WTC11 (cell line): ENCODE data around the gene STRADA. TPM values are rescaled to one million over a fixed set of nuclear protein-coding genes. Genes with fewer than 3 reads are reported as not detected.
A peak's percentile ranks its signal among the peaks of the same experiment; 100 is the strongest.

Experiments
- ATAC-seq: fragments of 200-7000 bp; cut with Tn5 transposase; 2 replicates; pipeline ENCODE4 v1.10.0; 2021; ENCODE audit warnings: mild to moderate bottlenecking, moderate library complexity
- Bru-seq: library from RNA; stranded (reverse); fragments of 400-500 nt; gene quantifications from one replicate; lab custom pipeline; 2021; lab: Mats Ljungman, UMichigan
- CTCF ChIA-PET: fragments of 300-600 bp; sonication (Branson Sonifier 250); formaldehyde crosslinking; loops from one replicate; lab custom pipeline; 2021; ENCODE audit warnings: antibody characterized with exemption; lab: Charles Lee
- POLR2A ChIA-PET: fragments of 350-600 bp; sonication (Branson Sonifier 250); formaldehyde crosslinking; loops from one replicate; lab custom pipeline; 2021; ENCODE audit warnings: antibody characterized with exemption; lab: Charles Lee
- DNase-seq: peaks from one replicate; pipeline ENCODE4 v3.0.0; 2021; ENCODE audit warnings: low spot score
- H3K27ac Mint-ChIP-seq: 2 replicates; pipeline ENCODE4 v1.8.0; 2021; ENCODE audit warnings: mixed read lengths
- H3K27me3 Mint-ChIP-seq: 2 replicates; pipeline ENCODE4 v1.8.0; 2021; ENCODE audit warnings: low read depth, mild to moderate bottlenecking, moderate library complexity, mixed read lengths
- H3K36me3 Mint-ChIP-seq: 2 replicates; pipeline ENCODE4 v1.8.0; 2021; ENCODE audit warnings: mixed read lengths
- H3K4me1 Mint-ChIP-seq: 2 replicates; pipeline ENCODE4 v1.8.0; 2022; ENCODE audit warnings: mixed read lengths
- H3K4me3 Mint-ChIP-seq: 2 replicates; pipeline ENCODE4 v1.8.0; 2021; ENCODE audit warnings: mild to moderate bottlenecking, moderate library complexity, mixed read lengths
- H3K9me3 Mint-ChIP-seq: 2 replicates; pipeline ENCODE4 v1.8.0; 2021; ENCODE audit warnings: mixed read lengths
- CBFB ChIP-seq: sonication (generic); formaldehyde crosslinking; IDR thresholded peaks from 2 replicates; pipeline ENCODE4 v1.8.1; 2022; ENCODE audit warnings: mild to moderate bottlenecking, low read depth, missing genetic modification reagents
- EMX1 ChIP-seq: fragments of 250-450 bp; sonication (Bioruptor Pico); IDR thresholded peaks from 2 replicates; pipeline ENCODE4 v1.8.0; 2021; ENCODE audit warnings: mild to moderate bottlenecking
- ETV6 ChIP-seq: sonication (generic); formaldehyde crosslinking; IDR thresholded peaks from 2 replicates; pipeline ENCODE4 v1.8.1; 2022; ENCODE audit warnings: mild to moderate bottlenecking, missing genetic modification reagents
- FOXJ3 ChIP-seq: sonication (generic); formaldehyde crosslinking; IDR thresholded peaks from 2 replicates; pipeline ENCODE4 v1.9.0; 2021; ENCODE audit warnings: missing genetic modification reagents, mild to moderate bottlenecking, borderline replicate concordance
- FOXK1 ChIP-seq: sonication (generic); formaldehyde crosslinking; IDR thresholded peaks from 2 replicates; pipeline ENCODE4 v1.8.0; 2022; ENCODE audit warnings: mild to moderate bottlenecking, moderate library complexity, missing genetic modification reagents
- GABPB1 ChIP-seq: sonication (generic); formaldehyde crosslinking; IDR thresholded peaks from 2 replicates; pipeline ENCODE4 v1.8.1; 2023; ENCODE audit warnings: mild to moderate bottlenecking, missing genetic modification reagents
- GRHL2 ChIP-seq: fragments of 250-450 bp; sonication (Bioruptor Pico); IDR thresholded peaks from 2 replicates; pipeline ENCODE4 v1.8.0; 2022; ENCODE audit warnings: mild to moderate bottlenecking, moderate library complexity; ENCODE audit not compliant: insufficient replicate concordance, severe bottlenecking
- GTF2I ChIP-seq: fragments of 250-450 bp; sonication (Bioruptor Pico); conservative IDR thresholded peaks from 2 replicates; pipeline ENCODE4 v1.4.0; 2021; ENCODE audit warnings: mild to moderate bottlenecking
- HMGA2 ChIP-seq: fragments of 250-450 bp; sonication (Bioruptor Pico); IDR thresholded peaks from 2 replicates; pipeline ENCODE4 v1.4.0; 2021; ENCODE audit warnings: mild to moderate bottlenecking, moderate library complexity
- MXD4 ChIP-seq: fragments of 250-450 bp; sonication (Bioruptor Pico); IDR thresholded peaks from 2 replicates; pipeline ENCODE4 v1.8.0; 2021; ENCODE audit warnings: mild to moderate bottlenecking, moderate library complexity, borderline replicate concordance
- NFATC4 ChIP-seq: fragments of 250-450 bp; sonication (Bioruptor Pico); IDR thresholded peaks from 2 replicates; pipeline ENCODE4 v1.9.0; 2021; ENCODE audit warnings: mild to moderate bottlenecking
- OVOL2 ChIP-seq: fragments of 250-450 bp; sonication (Bioruptor Pico); IDR thresholded peaks from 2 replicates; pipeline ENCODE4 v1.9.0; 2021; ENCODE audit warnings: mild to moderate bottlenecking, borderline replicate concordance
- SMAD3 ChIP-seq: sonication (generic); formaldehyde crosslinking; IDR thresholded peaks from 2 replicates; pipeline ENCODE4 v1.8.0; 2022; ENCODE audit warnings: missing genetic modification reagents, mild to moderate bottlenecking, borderline replicate concordance
- SMAD4 ChIP-seq: sonication (generic); formaldehyde crosslinking; IDR thresholded peaks from 2 replicates; pipeline ENCODE4 v1.8.0; 2022; ENCODE audit warnings: mild to moderate bottlenecking, missing genetic modification reagents
- TEAD4 ChIP-seq: sonication (generic); formaldehyde crosslinking; IDR thresholded peaks from 2 replicates; pipeline ENCODE4 v1.8.0; 2022; ENCODE audit warnings: mild to moderate bottlenecking, missing genetic modification reagents
- ZNF121 ChIP-seq: sonication (generic); formaldehyde crosslinking; IDR thresholded peaks from 2 replicates; pipeline ENCODE4 v1.8.0; 2023; ENCODE audit warnings: missing genetic modification reagents
- ZNF138 ChIP-seq: sonication (generic); formaldehyde crosslinking; conservative IDR thresholded peaks from 2 replicates; pipeline ENCODE4 v1.8.1; 2022; ENCODE audit warnings: mild to moderate bottlenecking, moderate library complexity, missing genetic modification reagents
- long read RNA-seq, 3 experiments: library from RNA in 1 of 3; library from capped mRNA in 1 of 3; library from polyadenylated mRNA in 1 of 3; unstranded in 2 of 3; stranded (forward) in 1 of 3; transcript quantifications; one replicate each; pipeline ENCODE4 v2.0.0, GENCODE V29; 2021
- total RNA-seq: library from RNA; stranded (reverse); gene quantifications from 3 replicates; pipeline ENCODE4 v1.2.3, GENCODE V29; 2021
- TF ChIP-seq, protein P1 (sequence below): fragments of 250-450 bp; sonication (Bioruptor Pico); IDR thresholded peaks from 2 replicates; pipeline ENCODE4 v1.9.0; 2021; ENCODE audit warnings: mild to moderate bottlenecking, borderline replicate concordance
- TF ChIP-seq, protein P2 (sequence below): sonication (generic); formaldehyde crosslinking; IDR thresholded peaks from 2 replicates; pipeline ENCODE4 v1.8.1; 2023; ENCODE audit warnings: mild to moderate bottlenecking, missing genetic modification reagents, moderate library complexity
- TF ChIP-seq, protein P3 (sequence below): fragments of 250-450 bp; sonication (Bioruptor Pico); conservative IDR thresholded peaks from 2 replicates; pipeline ENCODE4 v1.9.0; 2021; ENCODE audit warnings: mild to moderate bottlenecking
- TF ChIP-seq, protein P4 (sequence below): sonication (generic); formaldehyde crosslinking; IDR thresholded peaks from 2 replicates; pipeline ENCODE4 v1.8.1; 2023; ENCODE audit warnings: mild to moderate bottlenecking, missing genetic modification reagents, moderate library complexity
- TF ChIP-seq, protein P5 (sequence below): sonication (generic); formaldehyde crosslinking; IDR thresholded peaks from 2 replicates; pipeline ENCODE4 v1.8.1; 2022; ENCODE audit warnings: mild to moderate bottlenecking, missing genetic modification reagents, moderate library complexity, borderline replicate concordance
- TF ChIP-seq, protein P6 (sequence below): fragments of 250-450 bp; sonication (Bioruptor Pico); IDR thresholded peaks from 2 replicates; pipeline ENCODE4 v2.1.2; 2022; ENCODE audit warnings: mild to moderate bottlenecking, moderate library complexity

The STRADA gene, protein sequence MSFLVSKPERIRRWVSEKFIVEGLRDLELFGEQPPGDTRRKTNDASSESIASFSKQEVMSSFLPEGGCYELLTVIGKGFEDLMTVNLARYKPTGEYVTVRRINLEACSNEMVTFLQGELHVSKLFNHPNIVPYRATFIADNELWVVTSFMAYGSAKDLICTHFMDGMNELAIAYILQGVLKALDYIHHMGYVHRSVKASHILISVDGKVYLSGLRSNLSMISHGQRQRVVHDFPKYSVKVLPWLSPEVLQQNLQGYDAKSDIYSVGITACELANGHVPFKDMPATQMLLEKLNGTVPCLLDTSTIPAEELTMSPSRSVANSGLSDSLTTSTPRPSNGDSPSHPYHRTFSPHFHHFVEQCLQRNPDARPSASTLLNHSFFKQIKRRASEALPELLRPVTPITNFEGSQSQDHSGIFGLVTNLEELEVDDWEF
- total RNA-seq (36.6 to 43.1 TPM (median 41.2 TPM) in 3 replicates), Bru-seq, nascent RNA (percentile 51 among the genes with signal in this experiment)
- long read RNA-seq, experiment 1, transcript STRADA-203 (12 exons, 2,209 nt), result minor isoform, 12 of 107 reads
- long read RNA-seq, experiment 1, transcript STRADA-241 (11 exons, 2,130 nt), result major isoform, 18 of 107 reads
- long read RNA-seq, experiment 1, transcript STRADA-230 (12 exons, 2,140 nt), result minor isoform, 7 of 107 reads
- long read RNA-seq, experiment 1, transcript STRADA-231 (11 exons, 2,153 nt), result minor isoform, 14 of 107 reads
- long read RNA-seq, experiment 1, partial matches to known transcripts, result 16 of 107 reads
- long read RNA-seq, experiment 1, other reads (novel, unspliced or antisense), result 32 of 107 reads
- long read RNA-seq, experiment 2, transcript STRADA-222 (1 exons, 3,685 nt), result major isoform, 6 of 31 reads
- long read RNA-seq, experiment 2, partial matches to known transcripts, result 5 of 31 reads
- long read RNA-seq, experiment 2, other reads (novel, unspliced or antisense), result 11 of 31 reads
- long read RNA-seq, experiment 3, transcript STRADA-231 (11 exons, 2,153 nt), result major isoform, 5 of 22 reads
- long read RNA-seq, experiment 3, partial matches to known transcripts, result 3 of 22 reads
- long read RNA-seq, experiment 3, other reads (novel, unspliced or antisense), result 5 of 22 reads

DNA sequence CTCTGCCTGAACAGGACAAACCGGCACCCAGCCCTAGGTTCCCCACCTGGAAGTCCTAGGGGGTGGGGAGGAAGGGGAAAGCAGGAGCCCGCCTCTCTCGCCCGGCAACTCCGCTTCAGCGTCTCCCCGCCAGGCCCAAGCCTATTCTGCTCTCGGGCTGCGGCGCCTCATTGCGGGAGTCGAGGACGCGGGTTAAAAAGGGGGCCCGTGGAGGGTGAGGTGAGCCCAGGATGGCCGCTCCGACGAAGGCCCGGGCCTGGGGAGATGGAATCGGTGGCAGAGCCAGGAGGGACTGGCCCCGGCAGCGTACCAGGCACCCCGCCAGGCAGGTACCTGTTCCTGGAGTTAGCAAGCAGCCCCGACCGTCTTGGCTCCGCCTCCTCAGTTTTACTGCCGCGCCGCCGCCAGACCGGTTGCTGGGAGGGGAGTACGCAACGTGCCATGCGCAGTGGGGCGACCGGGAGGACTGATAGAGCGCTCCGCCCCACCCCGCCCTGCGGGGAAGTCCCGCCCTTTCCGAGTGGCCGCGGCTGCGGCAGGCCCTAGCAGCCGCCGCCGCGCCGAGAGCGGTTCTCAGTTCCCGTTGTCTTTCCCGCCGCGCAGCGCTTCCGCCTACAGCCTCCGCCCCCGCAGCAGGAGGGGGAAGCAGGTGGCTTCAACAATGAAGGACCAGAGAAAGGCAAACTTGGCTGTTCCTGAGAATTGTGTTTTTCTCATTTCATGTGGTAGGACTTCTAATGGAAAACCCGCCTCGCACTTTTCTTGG is at the start of gene STRADA:
STRADA (minus strand) TSS at position 392 of the 766 bp plus-strand sequence. CDS start 13,430 bp downstream, outside the sequence.
- DNase-seq, result peak; percentile 99
- H3K27me3 Mint-ChIP-seq, result no peaks in the 10 kb centered on the region
- H3K9me3 Mint-ChIP-seq, result no peaks in the 10 kb centered on the region
- CTCF ChIA-PET, result interaction anchor here (0.6 to 1.2 kb wide), 7 partner anchors 28 to 129 kb away, joined by 3 to 7 read pairs (median 4); partner anchors contain the start of genes CCDC47 and MAP3K3
- peaks cover 8% of the 10 kb centered on the region for H3K4me1 Mint-ChIP-seq
- peak within 1 kb of the TSS; percentile 97 for H3K4me3 Mint-ChIP-seq
- peak; percentile 97 for ATAC-seq
- POLR2A ChIA-PET, result interaction anchor here (1.0 to 2.9 kb wide), 2 partner anchors 30 to 32 kb away, joined by 3 to 12 read pairs; partner anchors contain the start of genes CCDC47 and DDX42
- peaks cover 9% of the 10 kb centered on the region for H3K36me3 Mint-ChIP-seq
- H3K27ac Mint-ChIP-seq, result peak within 1 kb of the TSS; percentile 99
- TF ChIP-seq FOXK1 (CRISPR knock-in tag) (peak; percentile 77; the same call in 1 of the 2 replicates), TEAD4 (CRISPR knock-in tag) (no peak), SMAD3 (no peak), GRHL2 (CRISPR knock-in tag) (no peak), MXD4 (CRISPR knock-in tag) (no peak), CBFB (CRISPR knock-in tag) (no peak), NFATC4 (CRISPR knock-in tag) (no peak), ZNF138 (no peak), SMAD4 (CRISPR knock-in tag) (no peak), OVOL2 (no peak), EMX1 (CRISPR knock-in tag) (no peak), ETV6 (CRISPR knock-in tag) (peak; percentile 93), GABPB1 (CRISPR knock-in tag) (no peak), FOXJ3 (CRISPR knock-in tag) (no peak), HMGA2 (CRISPR knock-in tag) (no peak; the same call in 1 of the 2 replicates), GTF2I (CRISPR knock-in tag) (0 out of 2 replicates have a peak, but pooled peaks have one; percentile 67), ZNF121 (CRISPR knock-in tag) (no peak)
- TF ChIP-seq, protein P1, sequence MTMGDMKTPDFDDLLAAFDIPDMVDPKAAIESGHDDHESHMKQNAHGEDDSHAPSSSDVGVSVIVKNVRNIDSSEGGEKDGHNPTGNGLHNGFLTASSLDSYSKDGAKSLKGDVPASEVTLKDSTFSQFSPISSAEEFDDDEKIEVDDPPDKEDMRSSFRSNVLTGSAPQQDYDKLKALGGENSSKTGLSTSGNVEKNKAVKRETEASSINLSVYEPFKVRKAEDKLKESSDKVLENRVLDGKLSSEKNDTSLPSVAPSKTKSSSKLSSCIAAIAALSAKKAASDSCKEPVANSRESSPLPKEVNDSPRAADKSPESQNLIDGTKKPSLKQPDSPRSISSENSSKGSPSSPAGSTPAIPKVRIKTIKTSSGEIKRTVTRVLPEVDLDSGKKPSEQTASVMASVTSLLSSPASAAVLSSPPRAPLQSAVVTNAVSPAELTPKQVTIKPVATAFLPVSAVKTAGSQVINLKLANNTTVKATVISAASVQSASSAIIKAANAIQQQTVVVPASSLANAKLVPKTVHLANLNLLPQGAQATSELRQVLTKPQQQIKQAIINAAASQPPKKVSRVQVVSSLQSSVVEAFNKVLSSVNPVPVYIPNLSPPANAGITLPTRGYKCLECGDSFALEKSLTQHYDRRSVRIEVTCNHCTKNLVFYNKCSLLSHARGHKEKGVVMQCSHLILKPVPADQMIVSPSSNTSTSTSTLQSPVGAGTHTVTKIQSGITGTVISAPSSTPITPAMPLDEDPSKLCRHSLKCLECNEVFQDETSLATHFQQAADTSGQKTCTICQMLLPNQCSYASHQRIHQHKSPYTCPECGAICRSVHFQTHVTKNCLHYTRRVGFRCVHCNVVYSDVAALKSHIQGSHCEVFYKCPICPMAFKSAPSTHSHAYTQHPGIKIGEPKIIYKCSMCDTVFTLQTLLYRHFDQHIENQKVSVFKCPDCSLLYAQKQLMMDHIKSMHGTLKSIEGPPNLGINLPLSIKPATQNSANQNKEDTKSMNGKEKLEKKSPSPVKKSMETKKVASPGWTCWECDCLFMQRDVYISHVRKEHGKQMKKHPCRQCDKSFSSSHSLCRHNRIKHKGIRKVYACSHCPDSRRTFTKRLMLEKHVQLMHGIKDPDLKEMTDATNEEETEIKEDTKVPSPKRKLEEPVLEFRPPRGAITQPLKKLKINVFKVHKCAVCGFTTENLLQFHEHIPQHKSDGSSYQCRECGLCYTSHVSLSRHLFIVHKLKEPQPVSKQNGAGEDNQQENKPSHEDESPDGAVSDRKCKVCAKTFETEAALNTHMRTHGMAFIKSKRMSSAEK, result no peak
- TF ChIP-seq, protein P2, sequence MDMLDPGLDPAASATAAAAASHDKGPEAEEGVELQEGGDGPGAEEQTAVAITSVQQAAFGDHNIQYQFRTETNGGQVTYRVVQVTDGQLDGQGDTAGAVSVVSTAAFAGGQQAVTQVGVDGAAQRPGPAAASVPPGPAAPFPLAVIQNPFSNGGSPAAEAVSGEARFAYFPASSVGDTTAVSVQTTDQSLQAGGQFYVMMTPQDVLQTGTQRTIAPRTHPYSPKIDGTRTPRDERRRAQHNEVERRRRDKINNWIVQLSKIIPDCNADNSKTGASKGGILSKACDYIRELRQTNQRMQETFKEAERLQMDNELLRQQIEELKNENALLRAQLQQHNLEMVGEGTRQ, result no peak
- TF ChIP-seq, protein P3, sequence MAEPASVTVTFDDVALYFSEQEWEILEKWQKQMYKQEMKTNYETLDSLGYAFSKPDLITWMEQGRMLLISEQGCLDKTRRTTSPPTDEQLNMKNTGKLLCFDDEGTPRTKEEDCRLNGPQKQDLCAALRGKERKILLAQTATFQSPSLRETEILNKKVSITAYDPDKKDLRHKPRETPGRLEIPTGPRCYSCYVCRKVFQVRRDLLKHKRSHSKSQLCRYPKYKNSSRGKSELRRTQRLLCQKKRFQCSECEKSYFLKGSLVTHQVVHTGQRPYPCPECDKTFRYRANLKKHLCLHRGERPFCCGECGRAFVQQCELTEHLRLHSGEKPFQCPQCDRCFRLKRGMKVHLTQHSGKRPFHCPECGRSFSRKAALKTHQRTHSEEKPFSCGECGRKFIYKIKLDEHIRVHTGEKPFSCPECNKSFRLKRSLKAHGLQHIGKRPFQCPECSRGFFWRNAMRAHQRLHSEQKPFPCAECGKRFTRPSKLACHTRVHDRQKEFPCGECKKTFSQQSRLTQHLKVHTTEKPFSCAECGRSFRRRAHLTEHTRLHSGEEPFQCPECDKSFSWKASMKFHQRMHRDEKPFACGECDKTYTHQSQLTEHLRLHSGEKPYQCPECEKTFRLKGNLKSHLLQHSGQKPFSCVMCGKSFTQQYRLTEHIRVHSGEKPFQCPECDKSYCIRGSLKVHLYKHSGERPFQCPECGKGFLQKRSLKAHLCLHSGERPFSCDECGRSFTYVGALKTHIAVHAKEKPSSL (CRISPR knock-in tag), result no peak
- TF ChIP-seq, protein P4, sequence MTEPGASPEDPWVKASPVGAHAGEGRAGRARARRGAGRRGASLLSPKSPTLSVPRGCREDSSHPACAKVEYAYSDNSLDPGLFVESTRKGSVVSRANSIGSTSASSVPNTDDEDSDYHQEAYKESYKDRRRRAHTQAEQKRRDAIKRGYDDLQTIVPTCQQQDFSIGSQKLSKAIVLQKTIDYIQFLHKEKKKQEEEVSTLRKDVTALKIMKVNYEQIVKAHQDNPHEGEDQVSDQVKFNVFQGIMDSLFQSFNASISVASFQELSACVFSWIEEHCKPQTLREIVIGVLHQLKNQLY (CRISPR knock-in tag), result no peak
- TF ChIP-seq, protein P5, sequence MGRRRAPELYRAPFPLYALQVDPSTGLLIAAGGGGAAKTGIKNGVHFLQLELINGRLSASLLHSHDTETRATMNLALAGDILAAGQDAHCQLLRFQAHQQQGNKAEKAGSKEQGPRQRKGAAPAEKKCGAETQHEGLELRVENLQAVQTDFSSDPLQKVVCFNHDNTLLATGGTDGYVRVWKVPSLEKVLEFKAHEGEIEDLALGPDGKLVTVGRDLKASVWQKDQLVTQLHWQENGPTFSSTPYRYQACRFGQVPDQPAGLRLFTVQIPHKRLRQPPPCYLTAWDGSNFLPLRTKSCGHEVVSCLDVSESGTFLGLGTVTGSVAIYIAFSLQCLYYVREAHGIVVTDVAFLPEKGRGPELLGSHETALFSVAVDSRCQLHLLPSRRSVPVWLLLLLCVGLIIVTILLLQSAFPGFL (CRISPR knock-in tag), result no peak
- TF ChIP-seq, protein P6, sequence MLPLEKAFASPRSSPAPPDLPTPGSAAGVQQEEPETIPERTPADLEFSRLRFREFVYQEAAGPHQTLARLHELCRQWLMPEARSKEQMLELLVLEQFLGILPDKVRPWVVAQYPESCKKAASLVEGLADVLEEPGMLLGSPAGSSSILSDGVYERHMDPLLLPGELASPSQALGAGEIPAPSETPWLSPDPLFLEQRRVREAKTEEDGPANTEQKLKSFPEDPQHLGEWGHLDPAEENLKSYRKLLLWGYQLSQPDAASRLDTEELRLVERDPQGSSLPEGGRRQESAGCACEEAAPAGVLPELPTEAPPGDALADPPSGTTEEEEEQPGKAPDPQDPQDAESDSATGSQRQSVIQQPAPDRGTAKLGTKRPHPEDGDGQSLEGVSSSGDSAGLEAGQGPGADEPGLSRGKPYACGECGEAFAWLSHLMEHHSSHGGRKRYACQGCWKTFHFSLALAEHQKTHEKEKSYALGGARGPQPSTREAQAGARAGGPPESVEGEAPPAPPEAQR, result no peak
